Kidney capillary endothelial cell (primary cell): ENCODE results near the gene CHST11.
"Not testable (repeated sequence)": the region's sequence is repeated elsewhere in the genome, so short reads cannot be mapped to it uniquely, and the experiment has no call there.

Source experiments
- DNase-seq: peaks from one replicate; pipeline ENCODE4 v3.0.0-alpha.2; 2018; ENCODE audit warnings: low spot score

Gene CHST11

GRCh38 chr12:104764225-104765091 is 307.7 kb downstream of the CHST11 start:
- no peak for DNase-seq

- DNase-seq, result no peak
Measured at GRCh38 chr12:104767261-104767660, 310.5 kb downstream of the CHST11 start.

GRCh38 chr12:104768033-104768432 is 311.3 kb downstream of the CHST11 start:
- DNase-seq, result no peak

- DNase-seq, result no peak
Measured at GRCh38 chr12:104769144-104769561, 312.4 kb downstream of the CHST11 start.

- DNase-seq, result no peak
Measured at GRCh38 chr12:104772336-104772735, 315.6 kb downstream of the CHST11 start.

- no peak for DNase-seq
Measured at GRCh38 chr12:104775731-104776231, 319.0 kb downstream of the CHST11 start.

- DNase-seq, result no peak
Measured at GRCh38 chr12:104779134-104779533, 322.4 kb downstream of the CHST11 start.

GRCh38 chr12:104782296-104782695 is 325.5 kb downstream of the CHST11 start:
- no peak for DNase-seq

- DNase-seq, result no peak
Measured at GRCh38 chr12:104784592-104784991, 327.8 kb downstream of the CHST11 start.

- DNase-seq, result no peak
Measured at GRCh38 chr12:104785886-104786285, 329.1 kb downstream of the CHST11 start.

- DNase-seq, result no peak
Measured at GRCh38 chr12:104786352-104786751, 329.6 kb downstream of the CHST11 start.

GRCh38 chr12:104788840-104789271 is 332.1 kb downstream of the CHST11 start:
- DNase-seq, result no peak

- peak; percentile 8 for DNase-seq
Measured at GRCh38 chr12:104790296-104791125, 333.8 kb downstream of the CHST11 start.

GRCh38 chr12:104792570-104792969 is 335.8 kb downstream of the CHST11 start:
- peak; percentile 16 for DNase-seq

GRCh38 chr12:104793285-104793684 is 336.5 kb downstream of the CHST11 start:
- DNase-seq, result no peak

GRCh38 chr12:104793968-104794367 is 337.2 kb downstream of the CHST11 start:
- DNase-seq, result no peak

GRCh38 chr12:104796475-104796862 is 339.7 kb downstream of the CHST11 start:
- no peak for DNase-seq

- no peak for DNase-seq
Measured at GRCh38 chr12:104799458-104799857, 342.7 kb downstream of the CHST11 start.

- DNase-seq, result no peak
Measured at GRCh38 chr12:104801005-104801404, 344.3 kb downstream of the CHST11 start.

- no peak for DNase-seq
Measured at GRCh38 chr12:104801427-104801826, 344.7 kb downstream of the CHST11 start.

- DNase-seq, result no peak
Measured at GRCh38 chr12:104802208-104802607, 345.5 kb downstream of the CHST11 start.

GRCh38 chr12:104805186-104805585 is 348.4 kb downstream of the CHST11 start:
- DNase-seq, result no peak

- not testable (repeated sequence) for DNase-seq
Measured at GRCh38 chr12:104806194-104806593, 349.4 kb downstream of the CHST11 start.
